Retinal pigment epithelial cell (primary cell): ENCODE measurements around the gene TRIO.

ENCODE experiments used
- DNase-seq: peaks from one replicate; pipeline ENCODE4 v3.0.0-alpha.2; 2010; ENCODE audit warnings: low read depth
- H3K4me3 ChIP-seq: 2 replicates; pipeline ENCODE4 v1.5.1; 2011; ENCODE audit warnings: mild to moderate bottlenecking, low read length, control low read depth, moderate library complexity
- CTCF ChIP-seq: conservative IDR thresholded peaks from 2 replicates; pipeline ENCODE4 v1.5.1; 2011; ENCODE audit warnings: low read depth, low read length, control low read depth, inconsistent platforms

Gene TRIO

GRCh38 chr5:14179446-14179845 lies 36.3 kb downstream of the TRIO start:
- H3K4me3 ChIP-seq, result no peak overlapping the region
- DNase-seq, result no peak
- no peak for TF ChIP-seq CTCF

GRCh38 chr5:14180437-14180836 lies 37.3 kb downstream of the TRIO start:
- H3K4me3 ChIP-seq, result no peak overlapping the region
- no peak for TF ChIP-seq CTCF
- DNase-seq, result no peak

- TF ChIP-seq CTCF, result no peak
- DNase-seq, result no peak
- no peak overlapping the region for H3K4me3 ChIP-seq
These were observed 38.3 kb downstream of the TRIO start for GRCh38 chr5:14181299-14181968.

- no peak for TF ChIP-seq CTCF
- H3K4me3 ChIP-seq, result no peak overlapping the region
- DNase-seq, result no peak
These were observed 39.6 kb downstream of the TRIO start for GRCh38 chr5:14182761-14183160.

GRCh38 chr5:14183187-14183939 lies 40.2 kb downstream of the TRIO start:
- no peak overlapping the region for H3K4me3 ChIP-seq
- TF ChIP-seq CTCF, result no peak
- DNase-seq, result no peak

- TF ChIP-seq CTCF, result no peak
- H3K4me3 ChIP-seq, result no peak overlapping the region
- no peak for DNase-seq
These were observed 40.9 kb downstream of the TRIO start for GRCh38 chr5:14184082-14184481.

GRCh38 chr5:14184725-14185124 lies 41.6 kb downstream of the TRIO start:
- H3K4me3 ChIP-seq, result no peak overlapping the region
- no peak for TF ChIP-seq CTCF
- no peak for DNase-seq
